Measurements from ENCODE around the gene OAT.
"Not testable (repeated sequence)": the region's sequence is repeated elsewhere in the genome, so short reads cannot be mapped to it uniquely, and the experiment has no call there.

The OAT gene

DNA sequence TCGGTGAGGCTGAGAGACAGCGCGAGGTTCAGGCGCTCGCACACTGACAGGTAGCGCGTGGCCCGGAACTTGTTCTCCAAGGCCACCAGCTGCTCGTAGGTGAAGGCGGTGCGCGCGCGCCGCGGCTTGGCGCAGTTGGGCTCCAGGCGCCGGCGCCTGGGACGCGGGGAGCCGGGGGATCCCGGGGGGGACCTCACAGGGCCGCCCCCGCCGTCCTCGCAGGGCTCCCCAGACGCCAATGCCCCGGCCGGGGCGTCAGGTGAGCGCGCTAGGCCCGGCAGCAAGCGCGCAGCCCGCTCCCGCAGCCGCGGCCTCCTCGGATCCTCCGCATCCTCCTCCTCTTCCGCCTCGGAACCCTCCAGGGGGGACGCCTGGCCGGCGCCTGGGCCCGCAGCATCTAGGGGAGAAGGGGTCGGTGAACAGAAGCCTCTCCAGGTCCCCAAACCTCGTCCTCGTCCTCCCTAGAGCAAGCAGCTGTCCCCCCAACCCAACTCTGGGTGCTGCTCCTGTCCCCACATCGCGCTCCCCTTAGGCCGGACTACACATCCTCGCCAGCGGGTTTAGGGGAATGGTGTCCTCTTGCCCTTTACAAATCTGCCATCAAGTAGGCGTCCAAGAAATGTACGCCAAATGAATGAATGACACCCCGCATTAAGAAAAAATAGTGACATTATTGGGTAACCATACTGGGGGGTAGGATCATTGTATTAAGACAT is 29.2 kb upstream of the OAT start:
- no peak for DNase-seq (ENCODE audit: low read depth in 3 of 3)

DNA sequence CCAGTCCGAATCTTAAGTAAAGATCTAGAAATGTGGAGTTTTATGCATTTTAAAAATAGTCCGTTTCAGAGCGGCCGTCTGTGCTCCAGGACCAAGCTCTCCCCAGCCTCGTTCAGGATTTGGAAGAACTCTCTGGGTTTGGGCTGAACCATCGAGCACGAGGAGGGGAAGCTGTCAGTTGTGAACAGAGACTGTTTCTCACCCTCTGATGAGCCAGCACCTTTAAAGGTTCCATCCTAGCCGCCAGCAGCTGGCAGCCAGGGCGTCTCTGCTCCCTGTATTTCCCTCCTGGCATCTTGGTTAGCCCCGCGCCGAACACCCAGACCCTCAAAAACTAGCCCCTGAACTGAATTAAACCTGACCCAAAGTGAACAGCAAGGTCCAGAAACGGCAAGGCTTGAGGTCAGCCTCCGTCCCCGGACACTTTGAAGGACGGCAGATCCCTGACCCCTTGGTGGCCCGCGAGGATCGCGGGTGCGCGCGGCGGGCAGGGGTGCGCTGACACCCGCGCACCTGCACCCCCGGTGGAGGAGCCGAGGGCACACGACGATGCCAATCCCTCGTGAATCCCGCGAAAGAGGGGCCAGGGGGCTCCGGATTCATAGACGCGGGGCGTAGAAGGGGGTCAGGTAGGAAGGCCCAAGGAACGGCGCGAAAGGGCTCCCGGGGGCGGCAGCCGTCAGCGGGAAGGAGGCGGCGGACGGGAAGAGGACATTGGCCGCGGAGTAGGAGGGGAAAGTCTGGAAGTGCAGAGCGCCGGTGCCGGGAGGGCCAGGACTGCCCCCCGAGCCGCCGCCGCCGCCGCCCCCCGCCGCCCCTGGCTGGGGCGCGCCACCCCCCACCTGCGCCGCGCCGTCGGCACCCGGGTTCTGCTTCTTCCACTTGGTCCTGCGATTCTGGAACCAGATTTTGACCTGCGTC is 28.4 kb upstream of the OAT start:
- DNase-seq (ENCODE audit: low read depth in 3 of 3) = no peak

DNA sequence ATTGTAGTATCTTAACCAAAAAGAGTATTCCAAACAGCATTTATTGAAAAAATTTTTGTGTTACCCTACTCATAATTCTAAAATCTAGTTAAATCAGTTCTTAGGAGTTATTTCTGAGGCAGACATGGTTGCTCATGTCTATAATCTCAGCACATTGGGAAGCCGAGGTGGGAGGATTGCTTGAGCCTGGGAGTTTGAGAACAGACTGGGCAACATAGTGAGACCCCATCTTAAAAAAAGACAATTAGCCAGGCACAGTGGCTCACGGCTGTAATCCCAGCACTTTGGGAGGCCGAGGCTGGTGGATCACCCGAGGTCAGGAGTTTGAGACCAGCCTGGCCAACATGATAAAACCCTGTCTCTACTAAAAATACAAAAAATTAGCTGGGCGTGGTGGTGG is 23.0 kb upstream of the OAT start:
- DNase-seq (ENCODE audit: low read depth in 3 of 3) = not testable (repeated sequence)

DNA sequence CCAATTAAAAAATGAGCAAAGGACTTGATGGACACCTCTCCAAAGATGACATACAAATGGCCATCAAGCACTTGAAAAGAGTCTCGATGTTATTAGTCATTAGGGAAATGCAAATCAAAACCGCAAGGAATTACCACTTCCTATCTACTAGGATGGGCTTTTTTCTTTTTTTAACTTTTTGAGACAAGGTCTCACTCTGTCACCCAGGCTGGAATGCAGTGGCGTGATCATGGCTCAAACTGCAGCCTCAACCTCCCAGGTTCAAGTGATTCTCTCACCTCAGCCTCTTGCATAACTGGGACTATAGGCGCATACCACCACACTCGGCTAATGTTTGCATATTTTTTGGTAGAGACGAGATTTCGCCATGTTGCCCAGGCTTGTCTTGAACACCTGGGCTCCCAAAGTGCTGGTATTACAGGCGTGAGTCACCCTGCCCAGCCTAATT is 17.5 kb upstream of the OAT start:
- DNase-seq (ENCODE audit: low read depth in 3 of 3) = no peak

DNA sequence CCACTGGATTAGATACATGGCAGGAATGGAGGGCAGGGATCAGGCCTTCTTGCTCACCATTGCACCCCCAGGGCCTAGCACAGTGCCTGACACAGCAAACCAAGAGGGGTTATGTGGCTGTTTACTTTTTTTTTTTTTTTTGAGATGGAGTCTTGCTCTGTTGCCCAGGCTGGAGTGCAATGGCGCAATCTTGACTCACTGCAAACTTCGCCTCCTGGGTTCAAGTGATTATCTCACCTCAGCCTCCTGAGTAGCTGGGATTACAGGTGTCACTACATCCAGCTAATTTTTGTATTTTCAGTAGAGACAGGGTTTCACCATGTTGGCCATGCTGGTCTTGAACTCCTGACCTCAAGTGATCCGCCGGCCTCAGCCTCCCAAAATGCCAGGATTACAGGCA is 17.0 kb upstream of the OAT start:
- DNase-seq (ENCODE audit: low read depth in 3 of 3) = not testable (repeated sequence)

DNA sequence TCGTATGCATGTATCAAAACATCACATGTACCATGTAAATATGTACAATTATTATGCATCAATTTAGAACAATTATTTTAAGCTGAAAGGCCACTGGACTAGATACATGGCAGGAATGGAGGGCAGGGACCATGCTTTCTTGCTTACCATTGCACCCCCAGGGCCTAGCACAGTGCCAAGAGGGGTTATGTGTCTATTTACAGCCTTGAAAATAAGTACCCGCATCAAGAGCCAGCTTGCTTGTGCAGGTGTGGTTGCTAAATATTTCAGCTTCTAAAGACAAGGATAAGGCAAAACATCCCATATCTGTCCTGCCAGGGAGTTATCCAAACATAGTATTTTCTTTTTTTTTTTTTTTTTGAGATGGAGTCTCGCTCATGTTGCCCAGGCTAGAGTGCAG is 14.7 kb upstream of the OAT start:
- DNase-seq (ENCODE audit: low read depth in 3 of 3) = no peak

DNA sequence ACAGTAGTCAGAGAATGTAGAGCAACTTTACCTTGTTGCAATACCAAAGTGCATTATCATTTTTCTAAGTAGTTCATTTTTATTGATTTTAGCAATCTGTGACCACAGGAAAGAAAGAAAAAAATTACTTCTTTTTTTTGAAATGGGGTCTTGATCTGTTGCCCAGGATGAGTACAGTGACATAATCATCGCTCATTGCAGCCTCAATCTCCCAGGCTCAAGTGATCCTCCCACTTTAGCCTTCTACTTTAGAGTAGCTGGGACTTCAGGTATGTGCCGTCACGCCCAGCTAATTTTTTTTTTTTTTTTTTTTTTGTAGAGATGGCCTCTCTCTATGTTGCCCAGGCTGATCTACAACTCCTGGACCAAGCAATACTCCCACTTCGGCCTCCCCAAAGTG is 11.4 kb upstream of the OAT start:
- no peak for DNase-seq (ENCODE audit: low read depth in 3 of 3)

DNA sequence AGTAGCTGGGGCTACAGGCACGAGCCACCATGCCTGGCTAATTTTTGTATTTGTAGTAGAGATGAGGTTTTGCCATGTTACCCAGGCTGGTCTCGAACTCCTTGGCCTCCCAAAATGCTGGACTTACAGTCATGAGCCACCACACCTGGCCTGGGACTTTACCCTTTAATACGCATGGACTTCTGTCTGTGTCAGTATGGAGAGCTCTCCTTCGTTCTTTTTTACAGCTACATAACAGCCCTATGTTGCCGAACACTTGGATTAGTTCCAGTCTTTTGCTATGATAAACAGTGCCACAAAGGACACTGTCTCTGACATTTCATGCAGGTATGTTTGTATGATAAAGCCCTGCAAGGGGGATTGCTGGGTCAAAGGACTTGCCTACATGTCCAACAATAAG is 10.9 kb upstream of the OAT start:
- DNase-seq (ENCODE audit: low read depth in 3 of 3) = no peak

DNA sequence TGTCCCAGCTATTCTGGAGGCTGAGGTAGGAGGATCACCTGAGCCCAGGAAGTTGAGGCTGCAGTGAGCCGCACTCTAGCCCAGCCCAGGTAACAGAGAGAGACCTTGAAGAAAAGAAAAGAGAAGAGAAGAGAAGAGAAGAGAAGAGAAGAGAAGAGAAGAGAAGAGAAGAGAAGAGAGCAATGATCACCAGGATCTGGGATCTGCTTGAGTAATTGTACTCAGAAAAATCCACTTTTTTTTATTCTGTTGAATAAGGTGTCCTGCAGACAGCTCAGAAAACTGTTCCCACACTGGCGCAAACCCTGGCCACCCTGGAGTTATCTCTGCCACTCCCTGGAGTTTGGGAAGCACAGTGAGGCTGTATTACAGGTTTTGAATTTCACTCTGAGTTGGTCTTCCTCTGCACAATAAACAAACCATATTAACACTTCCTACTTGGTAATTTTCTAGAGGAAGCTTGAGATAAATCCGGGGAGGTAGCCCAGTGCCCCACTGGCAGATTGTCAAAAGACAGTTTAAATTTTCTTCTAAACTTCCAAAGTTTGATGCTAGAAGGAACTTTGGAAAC is 9.6 kb upstream of the OAT start:
- no peak for DNase-seq (ENCODE audit: low read depth in 3 of 3)

DNA sequence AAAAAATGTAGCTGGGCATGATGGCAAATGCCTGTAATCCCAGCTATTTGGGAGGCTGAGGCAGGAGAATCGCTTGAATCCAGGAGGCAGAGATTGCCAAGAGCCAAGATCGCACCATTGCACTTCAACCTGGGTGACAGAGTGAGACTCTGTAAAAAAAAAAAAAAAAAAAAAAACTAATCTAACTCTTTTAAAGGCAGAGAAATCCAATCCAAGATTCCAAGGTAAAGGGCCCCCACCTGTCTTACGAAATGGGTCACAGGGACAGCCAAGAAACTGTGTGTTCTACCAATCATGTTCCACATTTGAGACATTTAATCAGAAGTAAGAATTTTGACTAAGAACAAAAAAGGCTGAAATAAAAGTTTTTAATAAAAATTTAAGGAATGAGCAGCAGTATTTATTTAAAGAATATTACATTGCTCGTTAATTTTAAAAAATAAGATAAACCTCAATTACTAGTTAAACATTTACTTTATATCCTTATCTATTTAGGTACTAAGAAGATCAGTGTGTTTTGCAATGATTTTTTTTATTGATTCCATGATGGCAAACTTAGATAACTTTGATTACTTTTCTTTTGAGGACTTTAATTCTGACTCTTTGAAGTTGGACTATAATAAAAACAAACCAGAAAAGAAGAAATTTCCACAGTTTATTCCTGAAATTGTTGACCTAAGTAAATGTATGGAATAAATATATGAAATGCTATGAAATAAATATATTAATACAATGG is 6.7 kb upstream of the OAT start:
- DNase-seq (ENCODE audit: low read depth in 3 of 3) = no peak

DNA sequence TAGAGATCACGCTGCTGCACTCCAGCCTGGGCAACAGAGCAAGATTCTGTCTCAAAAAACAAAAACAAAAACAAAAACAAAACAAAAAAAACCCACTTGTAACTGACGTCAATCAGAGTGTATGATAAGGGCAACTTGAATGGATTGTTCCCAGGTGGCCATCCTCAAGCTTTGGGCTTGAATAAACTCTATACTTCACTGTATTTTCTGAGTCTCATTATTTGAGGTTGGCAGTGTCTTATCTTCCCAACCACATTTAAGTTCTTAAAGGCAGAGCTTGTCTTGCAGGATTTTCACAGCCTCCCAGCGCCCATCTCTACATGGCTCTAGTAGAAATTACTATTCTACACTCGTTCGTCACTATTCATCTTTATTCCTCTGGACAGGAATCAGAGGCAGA is 5.1 kb upstream of the OAT start:
- no peak for DNase-seq (ENCODE audit: low read depth in 3 of 3)

DNA sequence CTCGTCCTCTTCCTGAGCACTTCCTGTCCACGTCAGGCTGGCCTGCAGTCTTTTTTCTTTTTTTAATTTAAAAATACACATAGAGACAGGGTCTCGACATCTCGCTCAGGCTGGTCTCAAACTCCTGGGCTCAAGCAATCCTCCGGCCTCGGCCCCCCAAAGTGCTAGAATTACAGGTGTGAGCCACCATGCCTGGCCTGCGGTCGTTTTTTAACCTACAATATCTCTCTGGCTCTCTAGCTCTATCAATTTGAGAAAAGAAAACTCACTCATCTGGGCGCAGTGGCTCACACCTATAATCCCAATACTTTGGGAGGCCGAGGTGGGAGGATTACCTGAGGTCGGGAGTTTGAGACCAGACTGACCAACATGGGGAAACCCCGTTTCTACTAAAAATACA is 4.0 kb upstream of the OAT start:
- no peak for DNase-seq (ENCODE audit: low read depth in 3 of 3)

DNA sequence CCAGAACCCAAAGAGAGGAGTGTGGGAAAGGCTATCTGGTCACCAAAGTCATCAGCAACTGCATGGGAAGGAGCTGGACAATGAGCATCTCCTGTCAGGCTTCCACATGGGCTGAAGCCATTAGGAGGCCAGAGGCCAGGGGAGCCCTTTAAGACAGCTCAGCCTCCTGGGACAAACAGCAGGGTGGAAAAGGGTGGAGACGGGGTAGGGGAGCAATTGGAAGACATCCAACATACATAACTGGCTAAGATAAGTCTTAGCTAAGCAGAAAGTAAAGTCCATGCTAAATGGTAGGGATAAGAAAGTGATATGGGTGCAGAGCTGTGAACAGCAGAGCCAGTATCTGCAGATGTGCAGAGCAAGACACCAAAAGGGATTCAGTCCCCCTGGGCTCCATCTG is 1.5 kb upstream of the OAT start:
- DNase-seq (ENCODE audit: low read depth in 3 of 3) = no peak

DNA sequence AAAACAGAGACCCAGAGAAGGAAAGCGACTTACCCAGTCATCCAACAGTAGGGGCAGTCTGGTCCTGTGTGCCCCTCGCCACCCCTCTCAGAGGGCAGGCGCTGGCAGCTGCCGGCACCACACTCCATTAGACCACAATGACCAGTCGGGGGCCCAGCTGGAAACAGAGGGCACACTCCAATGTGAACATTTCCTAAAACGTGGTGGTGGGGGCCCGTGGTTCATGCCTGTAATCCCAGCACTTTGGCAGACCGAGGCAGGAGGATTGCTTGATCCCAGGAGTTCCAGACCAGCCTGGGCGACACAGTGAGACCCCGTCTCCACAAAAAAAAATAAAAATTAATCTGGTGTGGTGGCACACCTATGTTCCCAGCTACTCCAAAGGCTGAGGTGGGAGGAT is 912 bp upstream of the OAT start:
- DNase-seq (ENCODE audit: low read depth in 3 of 3) = no peak

DNA sequence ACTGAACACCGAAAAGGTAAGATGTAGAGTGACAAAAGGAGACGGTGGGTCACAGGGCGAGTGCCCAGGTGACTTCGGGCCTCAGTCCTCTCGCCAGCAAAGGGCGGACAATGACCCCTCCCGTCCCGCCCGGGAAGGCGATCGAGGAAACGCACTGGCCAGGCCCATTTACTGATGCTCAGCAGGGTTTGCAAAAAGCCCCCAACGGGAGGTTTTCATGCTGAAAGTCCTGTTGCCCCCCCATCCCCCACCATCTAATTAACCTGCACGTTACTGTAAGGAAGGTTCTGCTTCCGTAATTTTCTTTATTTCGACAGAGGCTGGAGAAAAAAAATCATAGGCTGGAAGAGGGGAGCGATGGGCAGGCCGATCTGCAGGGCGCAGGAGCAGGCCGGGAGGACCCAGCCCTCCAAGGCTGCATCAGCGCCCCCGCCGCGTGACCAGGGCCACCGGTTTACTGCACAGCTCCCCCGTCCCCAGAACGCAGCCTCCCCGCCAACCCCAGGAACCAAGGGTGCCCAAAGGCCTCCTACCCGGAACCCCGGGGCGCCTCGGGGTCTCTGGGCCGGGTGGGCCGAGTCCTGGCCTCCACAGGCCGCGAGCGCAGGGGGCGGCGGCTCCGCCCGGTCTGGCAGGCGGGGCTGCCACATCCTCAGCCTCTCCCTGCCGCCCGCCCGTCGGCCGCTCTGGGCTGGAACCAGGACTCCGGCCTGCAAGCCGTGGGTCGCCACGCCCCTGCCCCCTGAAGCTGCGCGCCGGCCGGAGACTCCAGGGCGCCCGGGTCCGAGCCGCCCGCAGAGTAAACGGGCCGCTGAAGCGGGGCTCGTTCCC is 613 bp downstream of the OAT start:
- DNase-seq (ENCODE audit: low read depth in 3 of 3) = peak in 2 of 3 experiments; percentile 10 to 44

DNA sequence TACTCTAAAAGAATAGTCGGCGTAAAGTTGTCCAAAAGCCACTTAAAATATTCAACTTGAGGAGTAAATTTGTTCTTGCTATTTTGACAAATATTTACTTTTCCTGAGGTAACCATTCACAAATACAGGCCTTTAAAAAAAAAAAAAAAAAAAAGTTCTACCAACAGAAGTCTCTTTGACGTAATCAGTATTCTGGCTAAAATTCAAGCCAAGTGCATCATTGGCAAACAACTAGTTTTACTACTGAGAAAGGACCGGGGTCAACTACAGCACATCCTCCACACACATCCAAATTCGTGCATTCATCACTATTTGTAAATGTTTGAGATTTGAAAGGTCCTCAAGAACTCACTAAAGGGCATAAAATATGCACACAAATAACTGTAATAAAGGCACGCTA is 2.0 kb downstream of the OAT start:
- DNase-seq (ENCODE audit: low read depth in 3 of 3) = no peak

DNA sequence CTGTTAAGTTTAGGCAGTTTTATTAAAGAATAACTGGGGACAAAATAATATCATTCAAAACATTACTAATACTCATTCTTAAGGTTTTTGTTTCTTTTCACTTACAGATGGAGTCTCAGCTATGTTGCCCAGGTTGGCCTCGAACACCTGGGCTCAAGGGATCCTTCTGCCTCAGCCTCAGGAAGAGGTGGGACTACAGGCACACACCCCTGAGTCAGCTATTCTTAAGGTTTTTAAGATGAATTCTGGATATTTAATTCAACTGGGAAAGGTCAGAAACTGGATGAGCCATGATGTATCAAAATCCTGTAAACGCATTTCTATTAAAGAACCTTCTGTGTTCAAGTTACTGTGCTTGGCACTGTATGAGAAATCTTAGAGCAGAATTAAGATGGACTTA is 3.5 kb downstream of the OAT start:
- DNase-seq (ENCODE audit: low read depth in 3 of 3) = no peak

DNA sequence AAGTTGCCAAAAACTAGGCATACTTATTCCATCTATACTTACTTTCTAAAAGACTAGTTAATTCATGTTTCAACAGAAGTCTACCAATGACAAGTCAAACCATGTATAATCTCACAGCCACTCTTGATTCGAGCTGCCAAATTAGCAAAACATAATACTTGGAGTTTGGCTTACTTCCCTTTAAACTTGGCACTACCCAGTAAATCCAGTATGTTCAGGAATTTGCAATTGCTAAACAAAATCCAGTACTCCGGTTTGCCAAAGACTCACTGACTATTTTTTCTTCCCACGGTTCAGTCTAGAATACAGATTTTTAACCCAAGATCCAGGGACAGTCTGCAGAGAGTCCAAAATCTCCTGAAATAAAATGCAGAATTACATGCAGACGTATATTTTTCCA is 4.6 kb downstream of the OAT start:
- DNase-seq (ENCODE audit: low read depth in 3 of 3) = no peak

DNA sequence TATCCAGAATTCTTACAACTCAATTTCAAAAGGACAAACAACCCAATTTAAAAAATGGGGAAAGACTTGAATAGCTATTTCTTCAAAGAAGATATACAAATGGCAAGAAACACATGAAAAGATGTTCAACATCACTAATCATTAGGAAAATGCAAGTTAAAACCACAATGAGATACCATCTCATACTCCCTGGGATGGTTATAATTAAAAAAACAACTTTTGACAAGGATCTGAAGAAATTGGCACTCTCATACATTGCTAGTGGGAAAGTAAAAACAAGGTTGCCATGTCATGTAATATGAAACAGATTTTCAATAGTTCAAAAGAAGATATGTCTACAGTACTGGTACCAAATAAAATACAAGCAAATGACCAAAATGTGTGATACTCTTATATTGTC is 9.0 kb downstream of the OAT start:
- no peak for DNase-seq (ENCODE audit: low read depth in 3 of 3)

DNA sequence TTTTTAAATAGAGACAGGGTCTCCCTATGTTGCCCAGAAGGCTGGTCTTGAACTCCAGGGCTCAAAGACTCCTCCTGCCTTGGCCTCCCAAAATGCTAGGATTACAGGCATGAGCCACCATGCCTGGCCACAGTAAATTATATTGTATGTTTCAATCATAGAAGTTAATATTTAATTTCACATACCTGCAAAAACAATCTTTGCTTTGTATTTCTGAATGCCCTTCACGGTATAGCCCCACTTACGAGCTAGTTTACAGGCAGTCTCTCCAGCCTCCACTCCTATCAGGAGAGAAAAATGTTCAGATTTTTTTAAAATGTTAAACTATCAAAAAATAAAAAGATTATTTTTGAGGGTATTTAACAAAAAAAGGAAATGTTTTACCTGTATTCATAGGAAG is 10.4 kb downstream of the OAT start:
- no peak for DNase-seq (ENCODE audit: low read depth in 3 of 3)

DNA sequence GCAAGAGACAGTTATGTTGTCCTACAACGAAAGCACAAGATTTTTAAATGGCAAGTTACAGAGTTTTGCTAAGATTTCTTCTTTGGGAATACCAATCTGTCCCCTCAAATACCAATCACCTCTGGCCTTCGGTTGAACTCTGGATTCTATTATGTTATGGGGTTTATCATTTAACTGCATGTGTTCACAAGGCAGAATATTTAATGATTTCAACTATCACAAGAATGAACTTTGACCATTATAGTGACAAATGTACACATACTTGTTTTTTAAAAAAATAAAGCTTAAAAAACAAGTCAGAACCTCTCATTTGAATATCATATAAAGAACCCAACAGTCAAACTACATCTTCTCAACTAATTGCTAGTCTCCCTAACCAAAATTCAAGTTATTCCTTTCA is 11.3 kb downstream of the OAT start:
- DNase-seq (ENCODE audit: low read depth in 3 of 3) = no peak
